Gastroesophageal sphincter (tissue), 3 donors: ENCODE measurements around the gene PLGRKT.
A peak's percentile ranks its signal among the peaks of the same experiment; 100 is the strongest.

Source experiments
- CTCF ChIP-seq, 4 experiments: fragments of 200-600 bp in 2 of 4; fragments of 450-650 bp in 2 of 4; sonication (generic) in 1 of 4; IDR thresholded peaks; one replicate each; pipeline ENCODE4 v1.5.1; 2017 to 2019; ENCODE audit warnings: antibody characterized with exemption in 4 of 4, mild to moderate bottlenecking in 2 of 4, moderate library complexity in 2 of 4
- POLR2AphosphoS5 ChIP-seq: sonication (generic); formaldehyde crosslinking; IDR thresholded peaks from one replicate; pipeline ENCODE4 v1.6.1; 2017; ENCODE audit warnings: antibody characterized with exemption

GRCh38 chr9:5450359-5451091, 12.8 kb upstream of the PLGRKT start, which contains the start of gene CD274:
- TF ChIP-seq CTCF (IDR thresholded peaks at IDR 0.05) (peak; percentile 36 to 89 (median 70)), POLR2AphosphoS5 (peak; percentile 66)
